HG03354 (cell line): Measurements from ENCODE around the gene MACROD2.
A peak's percentile ranks its signal among the peaks of the same experiment; 100 is the strongest.

Experiments used
- ATAC-seq: cut with Tn5 transposase; IDR thresholded peaks from one replicate; pipeline ENCODE4 v1.9.1; 2021; ENCODE audit warnings: mild to moderate bottlenecking; ENCODE audit not compliant: unreplicated experiment, poor library complexity, severe bottlenecking

MACROD2 gene

DNA sequence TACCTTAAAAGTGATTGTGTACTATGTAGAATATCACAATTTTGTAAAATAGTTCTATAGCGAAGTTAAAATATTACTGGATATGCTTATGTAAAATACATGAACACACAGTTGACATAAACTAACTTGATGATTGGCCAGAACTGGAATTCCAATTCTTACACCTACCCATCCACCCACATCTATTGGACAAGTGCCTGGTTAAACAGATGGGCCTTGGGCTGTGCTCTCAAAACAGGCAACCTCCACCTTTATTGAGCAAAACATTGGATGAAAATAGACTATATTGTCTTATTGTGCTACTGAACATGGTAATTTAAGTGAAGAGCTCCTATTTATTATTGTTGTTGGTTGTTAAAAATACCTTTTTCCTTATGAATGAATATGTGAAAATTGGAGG, 496.1 kb downstream of the MACROD2 start:
- no peak for ATAC-seq

DNA sequence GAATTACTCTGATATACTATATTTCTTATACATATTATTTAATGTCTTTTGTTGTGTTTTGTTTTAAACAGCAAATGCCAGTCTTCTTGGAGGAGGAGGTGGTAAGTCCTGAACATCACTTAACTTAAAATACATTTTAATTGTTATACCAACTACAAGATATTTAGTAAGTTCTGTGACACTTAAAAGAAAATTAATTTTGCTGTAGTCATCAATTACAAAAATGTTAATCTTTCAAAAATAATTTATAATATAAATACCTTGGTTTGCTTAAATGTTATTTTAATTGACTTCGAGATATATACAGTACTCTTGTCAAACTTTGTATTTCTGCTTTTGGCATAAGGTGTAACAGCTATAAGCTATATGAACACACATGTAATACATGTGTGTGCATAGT, 498.1 kb downstream of the MACROD2 start:
- ATAC-seq: no peak

DNA sequence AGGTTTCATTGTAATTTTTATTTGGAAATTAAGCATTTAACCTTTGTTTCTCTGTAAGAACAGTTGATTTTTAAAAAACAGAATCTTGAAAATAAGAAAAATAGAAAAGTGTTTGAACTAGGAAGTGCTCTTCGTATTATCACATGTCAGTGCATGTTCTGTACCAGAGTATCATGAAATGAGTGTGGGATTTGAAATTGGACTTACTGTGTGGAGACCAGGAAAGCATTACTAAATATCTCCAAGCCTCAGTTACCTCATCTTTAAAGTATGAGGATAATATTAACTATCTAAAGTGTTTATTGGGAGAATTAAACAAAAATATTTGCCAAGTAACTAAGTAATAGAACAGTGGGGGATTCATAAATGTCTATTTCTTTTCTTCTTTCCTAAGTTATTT, 499.0 kb downstream of the MACROD2 start:
- no peak for ATAC-seq

DNA sequence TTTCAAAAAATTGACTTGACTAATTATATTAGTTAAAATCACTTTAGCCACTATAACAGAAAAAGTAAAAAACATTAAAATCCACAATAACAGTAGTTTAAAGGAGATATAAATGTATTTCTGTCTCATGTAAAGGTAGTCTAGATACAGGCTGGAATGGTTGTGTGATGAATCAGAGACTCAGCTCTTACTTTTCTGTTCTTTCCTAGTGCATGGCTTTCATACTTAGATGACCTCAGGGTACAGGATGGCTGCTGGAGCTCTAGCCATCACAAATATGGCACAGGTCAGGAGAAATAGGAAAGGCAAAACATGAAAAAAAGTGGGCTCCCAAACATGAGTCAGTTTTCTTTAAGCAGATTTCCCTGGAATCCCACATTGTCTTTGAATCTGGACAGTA, 499.8 kb downstream of the MACROD2 start:
- ATAC-seq: no peak

DNA sequence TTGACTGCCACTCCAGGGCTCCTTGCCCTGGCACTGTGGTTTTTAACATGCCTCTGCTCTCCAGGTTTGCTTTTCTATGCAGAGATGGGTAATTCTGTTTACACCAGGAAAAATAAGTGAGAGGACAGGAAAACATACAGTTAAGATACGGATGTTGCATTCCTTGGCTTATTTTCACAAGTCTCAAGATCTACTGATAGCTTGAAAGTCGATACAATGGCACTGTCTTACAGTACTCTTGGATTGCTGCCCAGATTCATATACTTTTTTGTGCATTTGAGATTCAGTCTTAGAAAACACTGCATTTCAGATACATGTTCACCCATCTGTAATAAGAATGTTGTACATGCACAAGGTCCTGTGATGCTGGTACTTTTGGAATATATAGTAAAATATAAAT, 501.7 kb downstream of the MACROD2 start:
- ATAC-seq: no peak

DNA sequence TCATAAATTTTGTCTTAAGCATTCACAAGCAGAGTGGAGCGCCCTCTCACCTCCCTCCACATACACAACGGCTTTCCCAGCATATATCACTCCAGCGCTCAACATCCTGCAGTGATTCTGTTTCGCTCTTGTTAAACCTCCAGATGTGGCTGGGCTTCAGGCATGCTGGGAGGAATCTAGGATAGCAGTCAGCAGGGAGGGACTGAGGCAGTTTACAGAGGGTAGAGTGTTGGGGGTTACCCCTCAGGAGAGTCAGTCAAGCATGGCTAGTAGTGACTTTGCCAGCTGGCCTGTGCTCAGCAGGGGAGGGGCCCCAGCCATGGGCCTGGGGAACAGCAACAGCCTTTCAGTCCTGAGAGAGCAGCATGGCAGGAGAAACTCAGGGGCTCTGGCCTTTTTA, 503.5 kb downstream of the MACROD2 start:
- ATAC-seq: no peak

DNA sequence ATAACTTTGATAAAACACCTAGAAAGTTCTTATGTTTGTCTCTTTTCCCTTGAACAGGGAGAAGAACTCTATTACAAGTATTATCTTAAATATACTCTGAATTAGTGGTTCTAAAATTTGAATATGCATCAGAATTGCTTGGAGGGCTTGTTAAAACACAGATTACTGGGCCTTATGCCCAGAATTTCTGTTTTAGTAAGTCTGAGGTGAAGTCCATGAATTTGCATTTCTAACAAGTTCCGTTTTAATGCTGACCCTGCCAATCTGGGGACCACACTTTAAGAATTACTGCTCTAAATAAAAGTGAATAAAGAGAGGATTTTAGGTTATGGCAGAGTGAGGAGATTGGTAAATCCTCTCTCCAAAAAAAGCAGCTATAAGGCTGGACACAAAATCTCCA, 510.2 kb downstream of the MACROD2 start:
- ATAC-seq: no peak

DNA sequence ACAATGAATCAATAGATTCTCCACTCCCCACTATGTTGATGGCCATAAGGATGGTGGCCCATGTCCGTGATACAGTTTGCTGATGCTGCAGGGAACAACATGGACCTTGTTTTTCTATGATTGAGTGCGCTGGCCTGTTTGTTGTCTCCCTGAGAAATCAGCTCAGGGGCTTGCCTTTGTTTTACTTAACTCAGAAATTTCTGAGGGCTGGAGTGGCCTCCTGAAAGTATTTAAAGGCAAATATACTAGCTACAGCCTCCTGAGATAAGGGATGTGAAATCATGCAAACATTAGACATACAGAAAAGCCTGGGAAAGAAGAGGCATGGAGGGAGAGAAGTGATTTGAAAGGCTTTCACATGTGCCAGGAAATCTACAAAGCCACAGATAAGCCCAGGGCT, 512.4 kb downstream of the MACROD2 start:
- no peak for ATAC-seq

DNA sequence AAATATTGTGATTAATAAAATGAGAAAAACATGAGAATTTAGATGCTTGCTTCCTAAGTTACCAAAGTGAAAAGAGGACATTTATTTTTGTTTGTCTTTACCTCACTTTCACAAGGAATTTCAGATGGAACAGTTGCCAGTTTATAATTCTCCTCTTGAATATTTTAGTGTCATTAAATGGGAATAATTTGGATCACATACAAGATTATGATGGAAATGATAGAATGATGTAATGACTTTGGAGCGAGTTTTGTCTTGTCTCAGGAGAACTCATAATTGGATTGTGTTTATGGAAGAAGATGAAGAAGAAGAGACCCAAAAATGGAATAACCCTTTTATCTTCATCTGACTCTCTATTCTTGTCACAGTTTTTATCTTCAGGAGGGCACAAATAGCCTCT, 515.0 kb downstream of the MACROD2 start:
- ATAC-seq: no peak

DNA sequence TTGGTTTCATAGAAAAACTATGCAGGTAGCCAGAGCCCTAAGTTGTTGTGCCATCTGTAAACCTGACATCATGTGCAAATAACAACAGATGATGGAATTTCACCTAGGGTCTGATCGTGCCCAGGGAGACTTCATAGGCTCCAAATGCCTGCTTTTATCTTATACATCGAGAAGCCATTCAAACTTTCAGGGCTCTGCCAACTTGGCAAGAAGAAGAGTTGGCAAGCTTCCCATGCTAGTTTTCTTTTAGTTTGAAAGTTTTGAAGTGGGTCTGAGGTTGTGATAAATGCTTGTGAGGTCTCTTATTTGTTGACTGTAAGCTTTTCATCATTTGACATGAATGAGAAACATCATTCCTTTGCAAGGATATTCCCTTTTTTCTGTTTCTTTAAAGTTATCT, 517.5 kb downstream of the MACROD2 start:
- ATAC-seq: no peak

DNA sequence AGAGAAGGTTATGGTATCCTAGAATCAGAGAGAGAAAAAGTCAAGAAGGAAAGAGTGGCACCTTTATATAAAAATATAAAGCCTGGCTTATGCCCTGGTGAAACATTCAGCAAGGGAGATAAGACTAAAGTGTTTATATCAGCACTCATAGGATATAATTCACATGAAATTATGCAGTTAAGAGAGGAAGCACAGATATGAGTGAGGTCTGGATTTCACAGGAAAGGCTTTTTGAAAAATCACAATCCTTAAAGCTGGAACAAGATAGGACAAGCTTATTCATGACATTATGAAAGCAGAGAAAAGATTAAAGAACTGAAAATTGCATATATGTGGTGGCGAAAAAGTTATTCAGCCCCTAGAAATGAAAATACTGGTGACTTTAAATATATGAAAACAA, 523.3 kb downstream of the MACROD2 start:
- no peak for ATAC-seq

DNA sequence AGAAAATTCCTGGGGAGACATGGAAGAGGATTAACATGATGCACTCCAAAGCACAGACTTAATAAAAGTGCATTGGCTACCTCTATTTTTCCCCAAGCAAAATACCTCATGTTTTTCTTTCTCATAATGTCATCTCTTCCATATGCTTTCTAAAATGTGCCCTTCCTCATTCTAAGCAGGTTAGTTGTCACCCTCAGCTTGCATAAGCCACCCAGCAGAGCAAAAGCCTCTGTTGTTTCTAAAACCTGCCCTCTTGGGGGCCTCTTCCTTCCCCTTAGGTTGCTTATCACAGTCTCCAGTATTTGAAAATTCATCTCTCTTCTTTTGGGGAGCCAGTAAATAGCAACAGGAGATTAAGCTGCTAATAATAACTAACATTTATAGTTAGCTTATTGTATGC, 525.7 kb downstream of the MACROD2 start:
- ATAC-seq: no peak

DNA sequence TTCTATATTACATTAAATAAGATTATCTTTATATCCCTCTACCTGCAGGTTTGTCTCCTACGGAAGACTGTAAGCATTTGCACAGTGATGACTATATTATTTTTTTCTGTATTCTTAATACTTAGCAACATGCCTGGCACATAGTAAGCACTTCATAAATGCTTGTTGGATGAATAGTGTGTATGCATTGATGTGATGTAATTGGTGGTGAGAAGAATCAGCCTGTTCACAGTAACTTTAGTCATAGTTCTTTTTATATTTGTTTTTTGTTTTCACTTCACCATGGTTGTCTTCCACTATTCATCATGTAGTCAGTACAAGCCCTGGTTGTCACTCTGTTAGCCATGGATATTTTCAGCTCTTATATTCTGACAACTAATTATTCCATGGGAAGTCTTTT, 526.1 kb downstream of the MACROD2 start:
- ATAC-seq: no peak

DNA sequence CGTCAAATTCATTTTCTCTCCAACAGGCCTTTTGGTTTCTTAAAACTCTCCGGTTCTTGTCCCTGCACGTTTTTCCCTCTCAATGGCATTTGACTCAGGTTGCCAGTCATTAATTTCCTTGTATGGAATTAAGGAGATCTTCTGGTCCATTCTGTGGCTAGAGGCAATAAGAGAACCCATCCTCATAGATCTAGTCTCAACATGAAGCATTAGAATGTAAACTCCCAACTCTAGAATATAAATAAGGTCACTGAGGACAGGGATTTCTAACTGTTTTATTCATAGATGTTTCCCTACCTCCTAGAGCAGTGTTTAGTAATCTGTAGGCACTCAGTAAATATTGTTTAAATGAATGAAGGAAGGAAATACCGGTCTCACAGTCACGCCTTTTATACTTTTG, 527.3 kb downstream of the MACROD2 start:
- ATAC-seq: no peak

DNA sequence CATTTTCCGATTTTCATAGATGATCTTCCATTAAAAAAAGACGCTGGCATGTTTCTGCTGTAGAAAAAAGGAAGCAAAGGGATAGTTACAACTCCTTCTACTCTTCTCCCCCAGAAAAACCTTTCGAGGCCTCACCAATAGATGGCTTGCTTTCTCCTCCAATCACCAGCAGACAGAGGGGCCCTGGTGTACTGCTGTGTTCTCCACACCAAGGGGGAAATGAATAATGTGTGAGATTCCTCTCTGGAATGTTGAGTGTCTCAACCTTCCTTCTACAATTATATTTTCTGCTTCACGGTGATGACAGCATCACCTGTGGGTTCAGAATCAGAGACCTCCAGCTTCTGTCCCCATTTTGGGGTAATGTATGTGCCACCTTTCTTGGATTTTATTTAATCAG, 527.8 kb downstream of the MACROD2 start:
- ATAC-seq: no peak

DNA sequence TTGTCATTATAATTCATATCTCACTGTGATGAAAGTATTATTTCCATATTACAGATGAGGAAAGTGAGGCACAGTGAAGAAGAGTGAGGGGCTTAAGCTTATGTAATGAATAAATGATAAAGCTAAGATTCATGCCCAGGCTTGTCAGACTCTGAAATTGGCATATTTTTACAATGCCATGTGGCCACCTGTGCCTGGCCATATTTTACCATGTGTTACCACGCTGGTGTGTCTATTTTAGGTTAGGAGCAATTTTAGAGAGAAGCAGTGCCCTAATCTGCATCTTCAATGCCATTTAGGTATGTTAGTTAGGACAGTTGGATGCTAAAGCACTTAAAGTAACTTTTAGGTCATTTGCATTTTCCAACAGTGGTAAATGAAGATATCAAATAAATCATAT, 530.1 kb downstream of the MACROD2 start:
- ATAC-seq: no peak

DNA sequence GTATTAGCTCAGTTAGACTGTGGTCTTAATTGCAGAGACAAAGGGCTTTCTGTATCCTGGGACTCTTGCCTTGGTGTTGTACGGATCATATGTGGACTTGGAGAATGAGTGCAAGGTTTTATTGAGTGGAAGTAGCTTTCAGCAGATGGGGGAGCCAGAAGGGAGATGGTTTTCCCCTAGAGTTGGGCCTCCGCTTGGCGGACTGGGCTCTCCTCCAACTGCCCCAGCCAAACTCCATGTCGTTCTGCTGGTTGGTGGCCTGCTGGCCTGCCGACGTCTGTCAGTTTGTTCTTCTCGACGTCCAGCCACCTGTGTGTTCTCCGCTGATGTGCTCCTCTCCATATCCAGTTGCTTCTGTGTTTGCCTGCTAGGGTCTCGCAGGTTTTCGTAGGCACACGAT, 531.6 kb downstream of the MACROD2 start:
- no peak for ATAC-seq

DNA sequence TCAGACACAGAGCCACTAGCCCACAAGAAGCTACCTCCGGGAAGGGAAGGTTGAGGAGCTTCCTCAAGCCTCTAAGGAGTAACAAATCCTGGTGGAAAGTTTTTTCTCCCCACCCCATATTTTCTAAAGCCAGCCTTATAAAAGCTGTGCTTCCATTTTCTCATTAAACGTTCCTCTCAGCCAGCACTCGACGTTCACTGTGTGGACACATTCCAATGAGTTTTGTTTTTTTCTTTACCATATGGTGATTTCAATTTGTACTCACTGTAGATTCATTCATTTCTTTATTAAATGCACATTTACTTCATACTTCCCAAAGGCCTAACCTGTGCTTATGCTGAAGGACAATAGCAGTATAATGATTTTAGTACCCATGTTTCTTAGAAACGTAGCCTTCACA, 536.5 kb downstream of the MACROD2 start:
- ATAC-seq: no peak

DNA sequence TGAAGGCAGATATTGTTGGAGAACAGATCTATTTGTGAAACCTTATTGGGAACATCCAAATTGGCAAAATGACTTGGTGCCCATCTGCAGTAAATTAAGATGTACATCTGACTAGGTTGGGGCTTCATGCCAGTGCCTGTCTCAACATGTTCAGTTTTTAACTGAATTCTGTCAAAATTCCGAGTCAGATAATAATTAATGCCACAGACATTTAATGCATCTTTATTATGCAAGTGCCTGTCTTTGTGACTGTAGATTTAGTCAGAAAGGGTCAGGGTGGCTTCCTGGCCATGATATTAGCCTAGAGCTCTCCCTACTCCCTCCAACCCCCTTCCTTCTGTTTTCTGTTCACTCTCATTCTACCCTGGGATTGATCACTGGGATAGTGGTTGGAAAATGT, 541.4 kb downstream of the MACROD2 start:
- ATAC-seq: no peak

DNA sequence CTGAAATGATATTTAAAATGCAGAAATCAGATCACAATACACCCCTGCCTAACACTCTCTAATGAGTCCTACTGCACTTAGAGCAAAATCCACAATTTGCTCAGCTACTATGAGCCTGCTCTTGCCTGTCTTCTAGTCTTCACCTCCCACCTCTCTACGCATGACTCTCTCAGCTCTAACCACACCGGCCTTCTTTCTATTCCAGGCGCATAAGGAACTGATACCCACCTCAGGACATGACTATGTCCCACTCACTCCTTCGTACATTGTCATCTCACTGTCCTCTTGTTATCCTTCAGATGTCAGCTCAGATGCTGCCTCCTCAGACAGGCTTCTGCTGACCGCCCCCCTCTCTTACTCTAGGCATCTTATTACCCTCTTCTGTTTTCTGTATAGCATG, 543.1 kb downstream of the MACROD2 start:
- peak; percentile 80 for ATAC-seq

DNA sequence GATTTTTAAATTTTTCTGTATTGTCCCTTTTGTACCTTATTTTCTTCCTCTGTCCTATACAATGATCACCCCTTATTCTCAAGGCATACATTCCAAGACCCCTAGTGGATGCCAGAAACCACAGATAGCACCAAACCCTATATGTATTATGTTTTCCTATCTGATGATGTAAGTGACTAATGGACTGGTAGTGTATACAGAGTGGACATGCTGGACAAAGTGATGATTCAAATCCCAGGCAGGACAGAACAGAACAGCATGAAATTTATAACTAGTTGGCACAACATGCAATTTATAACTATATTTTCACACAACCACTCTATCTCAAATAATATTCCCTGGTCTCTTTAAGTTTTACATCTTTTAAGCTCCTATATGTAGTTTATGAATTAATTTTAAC, 547.7 kb downstream of the MACROD2 start:
- no peak for ATAC-seq

DNA sequence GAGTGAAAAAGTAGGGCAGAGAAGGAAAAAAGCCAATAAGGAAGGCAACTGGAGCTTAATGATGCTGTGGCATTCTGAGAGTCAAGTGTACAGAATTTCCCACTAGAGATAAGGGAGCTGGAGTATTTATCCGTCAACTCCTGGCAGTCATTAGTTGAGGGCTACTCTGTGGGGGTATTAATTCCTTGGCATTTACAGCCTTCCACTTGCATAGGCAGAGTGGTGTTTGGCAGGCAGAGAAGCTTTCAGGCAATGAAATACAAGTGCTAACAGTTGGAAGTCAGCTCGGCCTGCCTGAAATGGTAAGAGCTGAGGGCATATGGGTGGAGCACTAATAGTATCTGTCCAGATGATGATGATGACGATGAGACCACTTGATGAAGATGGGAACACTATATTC, 549.4 kb downstream of the MACROD2 start:
- ATAC-seq: no peak

DNA sequence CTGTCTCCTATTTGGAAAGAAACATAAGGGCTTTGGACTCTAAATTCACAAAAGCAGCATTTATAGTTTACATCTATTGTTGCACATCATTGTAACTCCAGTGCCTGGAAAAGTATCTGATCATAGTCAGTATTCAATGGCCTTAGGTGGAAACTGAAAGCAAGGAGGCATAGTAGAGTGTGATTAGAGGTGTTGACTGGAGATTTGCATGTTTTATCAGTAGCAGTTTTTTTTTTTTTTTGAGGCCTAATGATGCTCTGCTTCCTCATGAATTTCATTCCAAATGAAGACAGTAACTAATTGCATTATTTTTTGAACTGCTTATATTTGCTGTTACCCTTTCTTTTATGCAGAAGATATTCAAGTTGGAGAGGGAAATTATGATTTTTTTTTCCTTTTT, 555.3 kb downstream of the MACROD2 start:
- no peak for ATAC-seq
